Choroid plexus epithelial cell (primary cell): ENCODE results near the gene PSME1.

Experiments used
- DNase-seq: peaks from one replicate; pipeline ENCODE4 v3.0.0-alpha.2; 2010; ENCODE audit warnings: low read depth
- H3K4me3 ChIP-seq: 2 replicates; pipeline ENCODE4 v1.5.1; 2011; ENCODE audit warnings: low read depth, mild to moderate bottlenecking, control low read depth, low read length, moderate library complexity
- TF ChIP-seq, protein P1 (sequence below): conservative IDR thresholded peaks from 2 replicates; pipeline ENCODE4 v1.5.1; 2011; ENCODE audit warnings: low read depth, mild to moderate bottlenecking, control low read depth, inconsistent platforms, low read length, moderate library complexity

The PSME1 gene

GRCh38 chr14:24164518-24164991, 28.6 kb downstream of the PSME1 start:
- TF ChIP-seq, protein P1, sequence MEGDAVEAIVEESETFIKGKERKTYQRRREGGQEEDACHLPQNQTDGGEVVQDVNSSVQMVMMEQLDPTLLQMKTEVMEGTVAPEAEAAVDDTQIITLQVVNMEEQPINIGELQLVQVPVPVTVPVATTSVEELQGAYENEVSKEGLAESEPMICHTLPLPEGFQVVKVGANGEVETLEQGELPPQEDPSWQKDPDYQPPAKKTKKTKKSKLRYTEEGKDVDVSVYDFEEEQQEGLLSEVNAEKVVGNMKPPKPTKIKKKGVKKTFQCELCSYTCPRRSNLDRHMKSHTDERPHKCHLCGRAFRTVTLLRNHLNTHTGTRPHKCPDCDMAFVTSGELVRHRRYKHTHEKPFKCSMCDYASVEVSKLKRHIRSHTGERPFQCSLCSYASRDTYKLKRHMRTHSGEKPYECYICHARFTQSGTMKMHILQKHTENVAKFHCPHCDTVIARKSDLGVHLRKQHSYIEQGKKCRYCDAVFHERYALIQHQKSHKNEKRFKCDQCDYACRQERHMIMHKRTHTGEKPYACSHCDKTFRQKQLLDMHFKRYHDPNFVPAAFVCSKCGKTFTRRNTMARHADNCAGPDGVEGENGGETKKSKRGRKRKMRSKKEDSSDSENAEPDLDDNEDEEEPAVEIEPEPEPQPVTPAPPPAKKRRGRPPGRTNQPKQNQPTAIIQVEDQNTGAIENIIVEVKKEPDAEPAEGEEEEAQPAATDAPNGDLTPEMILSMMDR, result no peak
- H3K4me3 ChIP-seq, result no peak overlapping the region
- no peak for DNase-seq

GRCh38 chr14:24165785-24166184, 29.8 kb downstream of the PSME1 start:
- no peak for DNase-seq
- no peak overlapping the region for H3K4me3 ChIP-seq
- TF ChIP-seq, protein P1, result no peak

- TF ChIP-seq, protein P1, result no peak
- no peak overlapping the region for H3K4me3 ChIP-seq
- no peak for DNase-seq
Measured at GRCh38 chr14:24167469-24168114, 31.6 kb downstream of the PSME1 start.

DNA sequence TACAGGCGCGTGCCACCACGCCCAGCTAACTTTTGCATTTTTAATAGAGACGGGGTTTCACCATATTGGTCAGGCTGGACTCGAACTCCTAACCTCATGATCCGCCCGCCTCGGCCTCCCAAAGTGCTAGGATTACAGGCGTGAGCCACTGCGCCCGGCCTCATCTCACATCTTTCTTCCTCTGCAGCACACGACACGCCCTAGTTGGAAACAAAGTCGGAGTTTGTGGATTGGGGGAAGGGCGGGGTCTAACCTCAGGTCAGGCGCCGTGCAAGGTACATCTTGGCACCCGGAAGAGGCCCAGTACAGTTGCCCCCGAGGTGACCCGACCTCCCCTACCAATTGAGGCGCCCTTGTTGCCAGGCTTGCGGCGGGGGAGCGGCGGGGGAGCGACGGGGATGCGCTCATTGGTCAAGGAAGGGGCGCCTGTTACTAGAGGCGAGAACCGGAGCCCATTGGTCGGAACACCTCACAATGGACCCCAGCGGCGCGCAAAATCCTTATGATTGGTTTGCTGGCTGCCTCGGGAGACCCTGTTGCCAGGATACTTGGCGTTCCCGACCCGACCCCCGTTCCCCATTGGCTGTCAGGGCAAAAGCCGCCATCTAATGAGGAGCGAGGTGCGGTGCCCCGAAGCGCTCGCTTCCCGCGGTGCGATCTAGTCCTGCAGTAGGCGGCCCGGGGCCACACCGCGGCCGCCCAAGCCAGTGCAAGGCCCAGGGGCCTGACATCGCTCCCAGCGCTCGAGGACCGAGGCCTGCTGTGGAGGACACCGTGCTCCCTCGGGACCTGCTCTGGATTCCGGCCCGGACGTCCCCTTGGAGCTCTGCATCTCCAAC, 35.6 kb downstream of the PSME1 start, which contains the start of gene REC8:
Gene REC8, plus strand, starts transcription at position 659 of the 839 bp plus-strand sequence. CDS start 473 bp downstream, outside the sequence.
- H3K4me3 ChIP-seq, result peak within 1 kb of the TSS; percentile 73
- peak; percentile 99 for DNase-seq
- TF ChIP-seq, protein P1, result no peak

GRCh38 chr14:24172261-24172860, 36.4 kb downstream of the PSME1 start:
- TF ChIP-seq, protein P1, result no peak
- peak overlapping the region; percentile 73 for H3K4me3 ChIP-seq

GRCh38 chr14:24172871-24173281, 36.9 kb downstream of the PSME1 start:
- TF ChIP-seq, protein P1, result no peak
- H3K4me3 ChIP-seq, result peak overlapping the region; percentile 73
- DNase-seq, result no peak

More at GRCh38 chr14:24172261-24172860, 36.4 kb downstream of the PSME1 start:
- DNase-seq, result no peak
